AG04450 (cell line): ENCODE results near the gene FBXW10B. TPM values are rescaled to one million over a fixed set of nuclear protein-coding genes. Genes with fewer than 3 reads are reported as not detected.
A peak's percentile ranks its signal among the peaks of the same experiment; 100 is the strongest.

Source experiments
- CTCF ChIA-PET: fragments of 300-600, 350-600 bp; formaldehyde crosslinking; extraction: SDS; loops from one replicate; lab custom pipeline; 2022; ENCODE audit warnings: antibody characterized with exemption, inconsistent platforms; lab: Charles Lee
- POLR2A ChIA-PET: fragments of 350-600 bp; formaldehyde crosslinking; extraction: SDS; loops from one replicate; lab custom pipeline; 2021; ENCODE audit warnings: antibody characterized with exemption, inconsistent platforms; lab: Yijun Ruan, JAX
- DNase-seq: peaks from one replicate; pipeline ENCODE4 v3.0.0-alpha.2; 2011; ENCODE audit warnings: low read depth, low spot score
- H3K27ac ChIP-seq: one replicate; pipeline ENCODE4 v1.5.1; 2012; ENCODE audit warnings: low read depth, low read length, control low read depth
- H3K27me3 ChIP-seq: one replicate; pipeline ENCODE4 v1.6.0; 2012; ENCODE audit warnings: low read length; ENCODE audit not compliant: control insufficient read depth, insufficient read depth
- H3K4me3 ChIP-seq: 2 replicates; pipeline ENCODE4 v1.5.1; 2011; ENCODE audit warnings: mild to moderate bottlenecking, low read depth, low read length, control low read depth
- H3K9me3 ChIP-seq: 2 replicates; pipeline ENCODE4 v1.5.1; 2012; ENCODE audit warnings: low read length; ENCODE audit not compliant: control insufficient read depth, insufficient read depth
- polyA plus RNA-seq: library from polyadenylated mRNA; depleted of rRNA; stranded (reverse); fragments of >200 nt; gene quantifications from 2 replicates; pipeline ENCODE4 v1.2.3, GENCODE V29; 2011
- TF ChIP-seq, protein P1 (sequence below): IDR thresholded peaks from 2 replicates; pipeline ENCODE4 v1.5.1; 2011; ENCODE audit warnings: low read depth, low read length, control low read depth, inconsistent platforms

The FBXW10B gene
- polyA plus RNA-seq, 1 experiment, result 0.97 TPM

DNA sequence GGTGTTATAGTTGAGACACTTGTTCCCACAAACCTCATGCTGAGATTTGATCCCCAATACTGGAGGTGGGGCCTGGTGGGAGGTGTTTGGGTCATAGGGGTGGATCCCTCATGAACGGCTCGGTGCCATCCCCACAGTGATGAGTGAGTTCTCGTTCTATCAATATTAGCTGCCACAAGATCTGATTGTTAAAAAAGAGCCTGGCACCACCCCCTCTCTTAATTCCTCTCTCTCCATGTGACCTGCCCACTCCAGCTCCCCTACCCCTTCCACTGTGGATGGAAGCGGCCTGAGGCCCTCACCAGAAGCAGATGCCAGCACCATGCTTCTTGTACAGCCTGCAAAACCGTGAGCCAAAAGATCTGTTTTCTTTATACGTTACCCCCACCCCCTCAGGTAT lies 33.5 kb upstream of the FBXW10B start:
- ChIA-PET CTCF (no interaction called here), POLR2A (no interaction called here)
- TF ChIP-seq, protein P1, sequence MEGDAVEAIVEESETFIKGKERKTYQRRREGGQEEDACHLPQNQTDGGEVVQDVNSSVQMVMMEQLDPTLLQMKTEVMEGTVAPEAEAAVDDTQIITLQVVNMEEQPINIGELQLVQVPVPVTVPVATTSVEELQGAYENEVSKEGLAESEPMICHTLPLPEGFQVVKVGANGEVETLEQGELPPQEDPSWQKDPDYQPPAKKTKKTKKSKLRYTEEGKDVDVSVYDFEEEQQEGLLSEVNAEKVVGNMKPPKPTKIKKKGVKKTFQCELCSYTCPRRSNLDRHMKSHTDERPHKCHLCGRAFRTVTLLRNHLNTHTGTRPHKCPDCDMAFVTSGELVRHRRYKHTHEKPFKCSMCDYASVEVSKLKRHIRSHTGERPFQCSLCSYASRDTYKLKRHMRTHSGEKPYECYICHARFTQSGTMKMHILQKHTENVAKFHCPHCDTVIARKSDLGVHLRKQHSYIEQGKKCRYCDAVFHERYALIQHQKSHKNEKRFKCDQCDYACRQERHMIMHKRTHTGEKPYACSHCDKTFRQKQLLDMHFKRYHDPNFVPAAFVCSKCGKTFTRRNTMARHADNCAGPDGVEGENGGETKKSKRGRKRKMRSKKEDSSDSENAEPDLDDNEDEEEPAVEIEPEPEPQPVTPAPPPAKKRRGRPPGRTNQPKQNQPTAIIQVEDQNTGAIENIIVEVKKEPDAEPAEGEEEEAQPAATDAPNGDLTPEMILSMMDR, result no peak
- H3K4me3 ChIP-seq, result no peak overlapping the region
- H3K9me3 ChIP-seq, result no peaks in the 10 kb centered on the region
- H3K27me3 ChIP-seq, result no peaks in the 10 kb centered on the region
- DNase-seq, result no peak
- no peak overlapping the region for H3K27ac ChIP-seq

DNA sequence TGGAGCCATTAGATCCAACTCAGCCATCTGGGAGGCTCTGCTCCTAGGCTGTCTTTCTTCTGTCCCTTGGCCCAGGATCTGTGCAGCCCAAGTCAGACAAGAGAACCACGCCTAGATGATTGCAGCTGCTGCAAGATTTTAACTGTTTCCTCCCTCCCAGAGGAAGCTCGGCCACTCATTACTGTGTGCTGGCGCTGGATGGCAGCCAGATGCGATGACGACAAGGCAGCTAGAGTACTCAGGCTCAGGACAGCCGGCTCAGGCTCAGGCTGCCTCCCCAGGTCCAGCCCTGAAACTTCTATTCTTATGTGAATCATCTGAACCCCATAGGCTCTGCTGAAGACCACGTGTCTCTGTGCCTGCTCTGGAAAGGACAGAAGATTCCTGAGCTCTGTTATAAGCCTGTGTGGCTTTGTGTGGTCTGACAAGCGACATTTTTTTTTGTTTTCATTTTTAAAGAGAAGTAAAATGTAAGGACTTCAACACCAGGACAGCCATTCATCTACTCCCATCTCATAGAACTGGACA lies 32.1 kb upstream of the FBXW10B start:
- POLR2A ChIA-PET, result interaction anchor here (0.5 to 1.0 kb wide), 4 partner anchors 10 to 347 kb away, joined by 3 to 6 read pairs (median 4); partner anchors contain the start of genes TTC19 and ZSWIM7
- Histone ChIP-seq H3K27ac (peak overlapping the region; percentile 84), H3K27me3 (no peaks in the 10 kb centered on the region), H3K9me3 (no peaks in the 10 kb centered on the region), H3K4me3 (peak overlapping the region; percentile 76)
- TF ChIP-seq, protein P1, result no peak
- CTCF ChIA-PET, result no interaction called here
- DNase-seq, result peak; percentile 95

DNA sequence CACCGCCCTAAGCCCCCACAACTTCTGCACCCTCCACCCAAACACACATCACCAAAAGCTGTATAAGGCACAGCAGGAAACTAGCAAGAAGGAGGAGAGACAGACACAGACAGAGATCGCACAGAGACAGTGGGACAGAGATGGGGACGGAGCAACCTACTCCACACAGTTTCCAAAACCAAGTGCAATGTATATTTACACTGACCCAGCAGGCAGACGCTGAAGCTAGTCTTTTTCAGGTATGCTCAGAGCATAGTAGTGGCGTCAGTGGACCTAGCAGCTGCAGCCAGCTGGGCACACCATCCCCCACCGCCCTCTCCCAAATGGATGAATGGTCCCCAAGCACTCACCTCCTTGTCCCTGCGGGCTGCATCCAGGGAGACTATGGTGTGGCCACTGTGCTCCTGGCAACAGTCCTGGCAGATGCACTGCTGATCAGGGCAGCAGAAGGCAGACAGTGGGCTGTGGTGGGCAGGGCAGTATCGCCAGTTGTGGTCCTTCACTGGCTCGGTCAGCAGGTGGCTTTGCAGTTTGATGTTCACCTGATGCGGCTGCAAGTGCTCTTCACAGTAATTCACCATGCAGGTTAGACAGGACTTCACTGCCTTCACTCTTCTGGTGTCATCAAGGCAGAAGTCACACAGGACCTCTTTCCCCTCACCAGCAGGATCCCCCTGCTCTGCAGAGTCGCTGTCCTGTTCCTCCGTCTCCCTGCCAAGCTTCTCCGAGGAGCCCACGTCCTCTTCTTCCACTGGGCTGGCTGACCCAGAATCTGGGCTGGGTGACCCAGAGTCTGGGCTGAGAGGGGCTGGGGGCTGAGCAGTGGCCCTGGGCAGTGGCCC lies 31.5 kb upstream of the FBXW10B start:
- H3K9me3 ChIP-seq, result no peaks in the 10 kb centered on the region
- peak overlapping the region; percentile 76 for H3K4me3 ChIP-seq
- ChIA-PET CTCF (no interaction called here), POLR2A (interaction anchor here (0.5 to 1.0 kb wide), 3 partner anchors 11 to 348 kb away, joined by 3 to 6 read pairs (median 4); partner anchors contain the start of genes TTC19 and ZSWIM7)
- H3K27ac ChIP-seq, result peak overlapping the region; percentile 84
- H3K27me3 ChIP-seq, result no peaks in the 10 kb centered on the region
- DNase-seq, result no peak
- TF ChIP-seq, protein P1, result no peak

DNA sequence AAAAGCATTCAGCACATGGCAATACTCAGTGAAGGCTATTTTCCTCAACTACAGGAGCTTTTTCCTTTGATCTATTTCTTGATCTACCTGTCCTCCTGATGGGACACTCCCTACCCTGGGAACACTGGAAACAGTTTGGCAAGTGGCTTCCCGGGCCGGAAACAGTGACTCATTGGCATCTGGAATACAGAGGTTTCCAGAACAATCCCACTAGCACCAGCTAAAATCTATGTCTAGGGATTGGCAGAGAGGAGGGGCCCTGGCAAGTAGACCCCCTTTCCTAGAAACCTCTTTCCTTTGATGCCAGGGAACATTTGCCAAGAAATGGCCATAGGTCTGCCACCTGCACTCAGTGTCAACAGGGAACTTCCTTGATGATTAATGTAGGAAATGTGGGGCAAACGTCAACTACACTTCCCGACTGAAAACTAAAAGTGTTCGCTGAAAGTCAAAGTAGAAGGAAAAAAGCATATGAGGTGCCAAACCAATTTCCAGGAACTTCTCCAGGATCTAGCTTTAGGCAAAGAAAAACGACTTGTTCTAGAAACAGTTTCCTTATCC lies 30.4 kb upstream of the FBXW10B start:
- POLR2A ChIA-PET, result interaction anchor here (0.5 kb wide), 1 partner anchor 1545 kb away, joined by 4 read pairs; no protein-coding TSS in a partner anchor
- TF ChIP-seq, protein P1, result no peak
- peak overlapping the region; percentile 76 for H3K4me3 ChIP-seq
- H3K27me3 ChIP-seq, result no peaks in the 10 kb centered on the region
- DNase-seq, result no peak
- CTCF ChIA-PET, result no interaction called here
- no peak overlapping the region for H3K27ac ChIP-seq
- H3K9me3 ChIP-seq, result no peaks in the 10 kb centered on the region
